NOMO-1 treated with DMSO at 0.1 percent for 48 hours (cell line): ENCODE measurements around the gene CKAP2L.
"Not testable (repeated sequence)": the region's sequence is repeated elsewhere in the genome, so short reads cannot be mapped to it uniquely, and the experiment has no call there.

Experiments used
- DNase-seq: peaks from one replicate; lab custom pipeline; 2025; ENCODE audit not compliant: unreplicated experiment; lab: John Stamatoyannopoulos, UW

CKAP2L gene

GRCh38 chr2:112712903-112713584 lies 51.4 kb downstream of the CKAP2L start:
- DNase-seq = no peak

GRCh38 chr2:112712465-112712864 lies 51.9 kb downstream of the CKAP2L start:
- no peak for DNase-seq

- DNase-seq = no peak
Measured at GRCh38 chr2:112710956-112711750, 53.3 kb downstream of the CKAP2L start.

- DNase-seq = no peak
Measured at GRCh38 chr2:112709703-112710102, 54.7 kb downstream of the CKAP2L start.

GRCh38 chr2:112708968-112709367 lies 55.4 kb downstream of the CKAP2L start:
- DNase-seq = no peak

GRCh38 chr2:112706947-112707346 lies 57.5 kb downstream of the CKAP2L start:
- not testable (repeated sequence) for DNase-seq

- DNase-seq = peak; percentile 67
Measured at GRCh38 chr2:112706170-112706664, 58.2 kb downstream of the CKAP2L start.

- DNase-seq = no peak
Measured at GRCh38 chr2:112705575-112705974, 58.8 kb downstream of the CKAP2L start.

GRCh38 chr2:112703684-112704083 lies 60.7 kb downstream of the CKAP2L start:
- DNase-seq = no peak

GRCh38 chr2:112701052-112701451 lies 63.4 kb downstream of the CKAP2L start:
- DNase-seq = peak; percentile 50

- DNase-seq = peak; percentile 97
Measured at GRCh38 chr2:112699984-112700667, 64.3 kb downstream of the CKAP2L start.

- DNase-seq = peak; percentile 82
Measured at GRCh38 chr2:112698834-112699515, 65.4 kb downstream of the CKAP2L start.

- DNase-seq = no peak
Measured at GRCh38 chr2:112694182-112694581, 70.2 kb downstream of the CKAP2L start.

GRCh38 chr2:112693596-112693995 lies 70.8 kb downstream of the CKAP2L start:
- no peak for DNase-seq

- no peak for DNase-seq
Measured at GRCh38 chr2:112692918-112693317, 71.5 kb downstream of the CKAP2L start.

GRCh38 chr2:112692495-112692911 lies 71.9 kb downstream of the CKAP2L start:
- DNase-seq = peak; percentile 96

- no peak for DNase-seq
Measured at GRCh38 chr2:112691881-112692281, 72.5 kb downstream of the CKAP2L start.

- DNase-seq = peak; percentile 75
Measured at GRCh38 chr2:112690853-112691401, 73.5 kb downstream of the CKAP2L start.

- DNase-seq = no peak
Measured at GRCh38 chr2:112688086-112688880, 76.1 kb downstream of the CKAP2L start.

GRCh38 chr2:112687522-112687921 lies 76.9 kb downstream of the CKAP2L start:
- DNase-seq = no peak
